ENCODE measurements around the gene METTL13. TPM values are rescaled to one million over a fixed set of nuclear protein-coding genes. Genes with fewer than 3 reads are reported as not detected.

METTL13 gene
- total RNA-seq, 1 experiment from 2014 or later, result 64.5 TPM

- no peak for TF ChIP-seq CTCF (conservative IDR thresholded peaks at IDR 0.05)
- no peak overlapping the region for H2BK15ac ChIP-seq (ENCODE audit: low read depth, low read length)
- no peaks in the 10 kb centered on the region for H3K9me3 ChIP-seq (ENCODE audit: control insufficient read depth, low read depth, low read length)
- peaks cover 44 to 86% (median 85%) of the 10 kb centered on the region in 3 experiments; a peak in 6 of 7 replicates for H3K36me3 Mint-ChIP-seq (ENCODE audit: insufficient read depth in 1 of 3, low read depth in 3 of 3)
- peaks cover 10 to 11% of the 10 kb centered on the region in 2 experiments for H3K4me1 Mint-ChIP-seq
- H3K4me2 ChIP-seq (ENCODE audit: insufficient read depth, insufficient read length, low read length), result no peak overlapping the region
- H3K27me3 Mint-ChIP-seq (ENCODE audit: low read depth), result no peaks in the 10 kb centered on the region
- no peak overlapping the region for H4K8ac ChIP-seq (replicated peaks; ENCODE audit: insufficient read length, low read depth, low read length)
- H3K27ac ChIP-seq (ENCODE audit: insufficient read length, low read depth, low read length), result no peak overlapping the region
- no peak overlapping the region for H3K4me3 Mint-ChIP-seq
- H3K56ac ChIP-seq (ENCODE audit: insufficient read length, low read depth, low read length), result no peak overlapping the region
- H3K4ac ChIP-seq (ENCODE audit: low read depth, low read length), result no peak overlapping the region
- WGBS (ENCODE audit: extremely low coverage, insufficient read length, low lambda C conversion rate), result no CpG with 5 or more reads among the region's 2 CpGs
- peaks cover 23% of the 10 kb centered on the region for H3K79me2 ChIP-seq (ENCODE audit: insufficient read depth, low read length)
- no peak overlapping the region for H2BK5ac ChIP-seq (ENCODE audit: insufficient read length, low read length)
- no peaks in the 10 kb centered on the region for H3K27me3 ChIP-seq (ENCODE audit: insufficient read depth, low read length)
- no peak overlapping the region for H2BK20ac ChIP-seq (ENCODE audit: low read depth, low read length, poor library complexity, severe bottlenecking)
- H3K14ac ChIP-seq (ENCODE audit: insufficient read depth, low read length), result no peak overlapping the region
- DNase-seq, result no peak
- peaks cover 5% of the 10 kb centered on the region for H3K79me1 ChIP-seq (ENCODE audit: insufficient read depth, low read depth, low read length, poor library complexity, severe bottlenecking)
- peaks cover 0 to under 1% of the 10 kb centered on the region in 2 experiments; a peak in 2 of 5 replicates for H3K9me3 Mint-ChIP-seq
- no peak overlapping the region for H4K91ac ChIP-seq (ENCODE audit: insufficient read length, low read depth, low read length)
- no peak overlapping the region for H3K23ac ChIP-seq (ENCODE audit: insufficient read length, low read depth, low read length)
- H3K18ac ChIP-seq (ENCODE audit: insufficient read length, low read depth, low read length), result no peak overlapping the region
- H2BK120ac ChIP-seq (ENCODE audit: low read depth, low read length, poor library complexity, severe bottlenecking), result no peak overlapping the region
- no peak overlapping the region for H3K27ac Mint-ChIP-seq
- H3K23me2 ChIP-seq (ENCODE audit: insufficient read length, low read depth, low read length, poor library complexity, severe bottlenecking), result no peaks in the 10 kb centered on the region
- H4K5ac ChIP-seq (ENCODE audit: insufficient read length, low read depth, low read length), result no peak overlapping the region
- no peaks in the 10 kb centered on the region for H4K20me1 ChIP-seq (ENCODE audit: control insufficient read depth, insufficient read depth, insufficient read length)
- H3K4me1 ChIP-seq (ENCODE audit: insufficient read depth, low read length), result no peaks in the 10 kb centered on the region
- H2AFZ ChIP-seq (ENCODE audit: low read length), result no peak overlapping the region
- H3T11ph ChIP-seq (ENCODE audit: low read length), result no peak overlapping the region
- no peak overlapping the region for H2BK12ac ChIP-seq (ENCODE audit: insufficient read length, low read depth, low read length)
- no peak overlapping the region for H2AK5ac ChIP-seq (ENCODE audit: insufficient read length, low read length)
- H3K9ac ChIP-seq (ENCODE audit: extremely low read depth, insufficient read length, low read length), result no peak overlapping the region
Measured at GRCh38 chr1:171786534-171786933, 5.1 kb downstream of the METTL13 start.
